CD4-positive, alpha-beta T cell treated with Interleukin-21 for 1 hour (primary cell): ENCODE data around the gene TEC.

Experiments used
- DNase-seq: peaks from one replicate; pipeline ENCODE4 v3.0.0-alpha.2; 2020

The TEC gene

GRCh38 chr4:48267574-48267973 is 2.1 kb downstream of the TEC start:
- DNase-seq: no peak

DNA sequence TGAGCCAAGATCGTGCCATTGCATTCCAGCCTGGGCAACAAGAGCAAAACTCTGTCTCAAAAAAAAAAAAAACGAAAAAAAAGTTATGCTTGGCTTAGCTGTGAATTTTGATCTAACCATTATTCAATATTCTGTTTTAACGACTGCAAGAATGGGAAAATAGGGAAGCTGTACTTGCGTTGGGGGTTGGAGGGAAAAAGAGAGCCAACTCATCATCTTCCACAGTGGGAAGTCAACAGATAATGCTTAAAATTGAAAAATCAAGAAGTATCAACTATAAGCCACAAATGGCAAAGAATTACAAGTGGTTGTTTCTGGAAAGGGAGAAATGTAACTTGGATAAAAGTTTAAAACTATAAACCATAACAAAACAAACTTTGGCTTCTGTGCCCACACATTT is 2.9 kb downstream of the TEC start:
- no peak for DNase-seq

- no peak for DNase-seq
Observed at GRCh38 chr4:48262926-48263325, 6.7 kb downstream of the TEC start.

DNA sequence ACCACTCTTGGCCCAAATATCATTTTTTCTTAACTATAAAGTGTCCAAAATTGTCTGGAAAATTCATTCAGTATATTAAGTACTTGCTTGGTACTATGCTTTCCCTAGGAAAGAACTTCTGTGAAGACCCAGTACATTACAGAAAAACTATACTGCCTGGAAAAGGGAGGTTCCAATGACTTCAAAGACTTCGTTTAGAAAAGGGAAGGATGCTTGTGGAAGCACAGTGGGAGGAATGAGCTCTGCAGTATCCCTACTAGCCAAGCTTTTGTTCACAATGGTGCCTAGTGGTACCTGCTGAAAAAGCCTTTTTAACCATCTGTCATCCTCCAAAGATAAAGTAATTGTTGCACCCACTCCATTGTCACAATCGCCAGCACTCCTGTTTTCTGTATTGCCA is 7.2 kb downstream of the TEC start:
- DNase-seq: no peak

- DNase-seq: no peak
Observed at GRCh38 chr4:48261281-48261680, 8.4 kb downstream of the TEC start.

GRCh38 chr4:48259748-48260147 is 9.9 kb downstream of the TEC start:
- no peak for DNase-seq

DNA sequence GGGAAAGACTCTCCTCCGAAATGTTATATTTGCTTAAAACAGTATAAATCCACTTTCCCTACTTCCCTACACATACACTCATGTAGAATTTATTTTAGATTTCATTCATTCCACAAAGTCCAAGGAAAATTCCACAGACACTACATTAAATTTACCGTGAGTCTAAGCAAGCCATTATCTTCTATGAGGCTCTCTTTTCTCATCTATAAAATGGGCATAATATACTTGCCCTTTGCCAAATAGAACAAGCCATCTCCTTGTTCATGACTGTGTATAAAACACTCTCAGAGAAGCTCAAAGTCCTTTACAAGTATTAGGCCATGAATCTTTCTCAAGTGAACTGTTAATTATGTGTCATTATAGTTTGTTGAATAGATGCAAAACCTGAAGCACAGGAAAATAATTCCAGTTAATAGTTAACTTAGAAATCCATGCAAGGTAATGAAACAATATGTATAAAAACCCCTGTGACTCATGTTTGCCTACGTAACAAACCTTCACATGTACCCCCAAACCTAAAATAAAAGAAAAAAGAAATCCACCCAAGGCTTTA is 10.7 kb downstream of the TEC start:
- no peak for DNase-seq

DNA sequence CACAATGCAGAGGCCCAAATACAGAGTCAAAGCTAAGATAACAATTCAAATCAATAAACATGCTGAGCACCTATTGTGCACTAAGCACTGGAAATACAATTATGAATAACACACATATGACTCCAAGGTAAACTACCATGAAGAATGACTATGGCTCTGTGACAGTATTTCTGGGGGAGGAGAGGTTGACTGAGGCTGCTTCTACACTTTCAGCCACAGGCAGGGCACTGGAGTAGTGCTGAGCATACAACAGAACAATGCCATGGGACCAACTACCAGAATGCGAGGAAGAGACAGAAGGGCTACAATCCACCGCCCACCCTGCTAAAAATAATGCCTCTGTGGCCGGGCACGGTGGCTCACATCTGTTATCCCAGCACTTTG is 13.7 kb downstream of the TEC start:
- no peak for DNase-seq

GRCh38 chr4:48255072-48255958 is 14.3 kb downstream of the TEC start:
- DNase-seq: no peak

DNA sequence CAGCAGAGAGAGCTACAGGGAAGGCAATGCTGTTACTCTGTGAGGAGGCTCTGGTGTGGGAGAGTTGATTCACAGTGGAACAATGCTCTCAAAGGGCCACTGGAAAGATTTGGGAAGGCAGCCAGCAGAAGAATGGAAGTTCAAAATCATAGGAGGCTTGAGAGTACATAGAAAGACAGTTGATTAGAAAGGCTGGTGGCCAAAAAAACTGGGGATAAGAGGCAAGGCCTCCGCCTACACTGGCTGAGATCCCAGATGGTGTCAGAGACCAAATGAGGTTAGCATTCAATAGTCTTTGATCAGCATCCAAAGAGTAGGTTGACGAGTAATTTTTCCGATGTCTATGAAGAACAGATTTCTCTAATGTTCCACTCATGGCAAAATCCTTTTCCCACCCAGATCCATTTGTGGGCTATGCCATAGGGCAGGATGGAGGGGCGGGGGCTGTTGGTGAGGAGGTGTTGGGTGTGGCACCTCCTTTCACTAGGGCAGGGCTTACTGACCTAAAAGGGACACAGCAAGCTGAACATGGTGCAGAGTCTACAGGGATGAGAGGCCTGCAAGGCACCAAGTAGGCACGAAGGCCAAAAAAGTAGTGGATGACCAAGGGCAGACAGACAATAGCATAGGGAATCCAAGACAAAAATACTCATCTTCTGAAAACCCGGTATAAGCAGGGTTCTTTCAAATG is 15.1 kb downstream of the TEC start:
- DNase-seq: no peak

- DNase-seq: no peak
Observed at GRCh38 chr4:48252313-48252712, 17.3 kb downstream of the TEC start.

DNA sequence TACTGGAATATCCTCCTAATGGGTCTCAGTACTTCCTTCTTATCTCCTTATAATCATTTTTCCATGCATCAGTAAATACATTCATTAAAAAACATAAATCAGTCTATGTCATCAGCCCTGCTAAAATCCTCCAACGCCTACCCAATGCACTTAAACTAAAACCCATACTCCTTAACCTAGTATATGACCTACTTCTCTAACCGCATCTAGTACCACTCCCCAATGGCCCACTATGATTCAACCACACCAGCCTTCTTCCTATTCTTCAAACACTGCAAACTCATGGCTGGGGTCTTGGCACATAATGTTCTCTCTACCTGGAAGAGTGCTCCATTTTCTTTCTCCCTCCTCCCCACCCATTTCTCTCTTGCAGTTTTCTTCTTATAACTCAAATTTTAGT is 18.7 kb downstream of the TEC start:
- DNase-seq: no peak

DNA sequence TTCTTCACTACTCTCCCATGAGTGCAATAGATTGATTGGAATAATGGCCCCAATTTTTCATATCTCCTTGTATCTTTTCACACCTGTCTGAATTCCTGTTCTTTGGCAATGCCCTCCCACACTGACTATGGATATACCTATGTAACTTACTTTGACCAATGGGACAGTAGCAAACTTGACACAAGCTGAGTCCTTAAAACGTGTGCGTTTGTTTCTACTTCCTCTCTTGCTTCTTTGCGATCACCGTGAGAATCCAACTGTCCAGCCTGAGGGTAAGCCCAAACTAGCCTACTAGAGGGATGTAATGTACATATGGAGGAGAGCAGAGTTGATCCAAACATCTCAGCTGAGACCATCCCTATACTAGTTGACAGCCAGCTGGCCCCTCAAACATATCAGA is 19.3 kb downstream of the TEC start:
- no peak for DNase-seq

DNA sequence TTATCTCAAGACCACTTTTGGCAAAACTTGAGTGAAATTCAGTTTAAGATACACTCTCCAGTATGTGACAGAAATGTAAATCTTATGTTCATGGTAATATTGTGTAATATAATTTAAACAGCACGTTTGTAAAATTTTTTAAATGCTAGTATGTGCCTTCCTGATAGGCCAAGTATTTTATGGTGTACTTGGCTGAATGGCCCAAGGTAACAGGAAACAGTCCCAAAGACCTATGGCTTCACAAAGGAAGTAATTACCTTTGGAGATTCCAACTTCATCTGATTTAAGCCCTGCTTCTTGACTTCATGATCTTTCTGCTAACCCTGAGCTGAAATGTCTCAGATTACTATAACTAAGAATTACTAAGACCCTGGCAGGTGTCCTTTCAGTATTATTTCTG is 20.3 kb downstream of the TEC start:
- no peak for DNase-seq

- DNase-seq: no peak
Observed at GRCh38 chr4:48248559-48248953, 21.1 kb downstream of the TEC start.

- no peak for DNase-seq
Observed at GRCh38 chr4:48247878-48248558, 21.6 kb downstream of the TEC start.

- DNase-seq: no peak
Observed at GRCh38 chr4:48247142-48247877, 22.3 kb downstream of the TEC start.

- no peak for DNase-seq
Observed at GRCh38 chr4:48244665-48245064, 25.0 kb downstream of the TEC start.

GRCh38 chr4:48243887-48244286 is 25.8 kb downstream of the TEC start:
- no peak for DNase-seq

- no peak for DNase-seq
Observed at GRCh38 chr4:48243429-48243828, 26.2 kb downstream of the TEC start.

GRCh38 chr4:48242511-48243195 is 27.0 kb downstream of the TEC start:
- DNase-seq: no peak

DNA sequence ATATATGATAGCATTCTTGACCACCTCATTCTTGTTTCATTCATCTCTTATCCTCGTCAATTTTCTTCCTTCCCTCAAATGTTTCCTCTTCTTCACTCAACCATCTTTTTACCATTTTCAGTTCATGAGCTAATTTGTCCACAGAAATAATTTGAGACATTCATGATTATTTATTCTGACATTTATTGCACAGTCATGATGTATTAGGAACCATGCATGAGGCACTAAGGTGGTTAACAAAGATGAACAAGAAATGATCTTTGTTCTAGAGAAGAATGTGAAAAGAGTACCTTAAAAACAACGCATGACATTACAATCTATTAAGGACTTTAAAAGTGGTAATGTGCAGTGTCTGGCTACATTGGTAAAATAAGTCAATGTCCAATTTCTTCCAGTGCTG is 27.9 kb downstream of the TEC start:
- DNase-seq: no peak
